ENCODE measurements around the gene GEMIN4. TPM values are rescaled to one million over a fixed set of nuclear protein-coding genes. Genes with fewer than 3 reads are reported as not detected.

Gene GEMIN4
- total RNA-seq, 1 donor from 2014 or later = 35.8 TPM

DNA sequence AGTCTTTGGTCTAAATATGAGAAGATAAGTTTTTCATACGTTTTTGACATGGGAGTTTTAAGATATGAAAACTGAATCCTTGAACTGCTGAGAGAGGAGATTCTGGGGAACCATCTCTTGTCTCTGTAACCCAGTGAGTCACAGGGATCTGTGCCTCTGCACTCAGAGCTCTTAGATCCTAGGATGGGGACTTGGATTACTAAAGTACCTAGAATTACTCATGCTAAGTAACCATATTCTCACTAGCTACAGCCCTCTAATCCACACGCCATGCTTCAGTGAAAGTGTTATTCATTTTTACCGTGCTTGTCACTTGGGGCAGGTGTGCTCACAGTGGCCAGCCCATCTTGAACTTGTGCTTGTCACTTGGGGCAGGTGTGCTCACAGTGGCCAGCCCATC is 32.1 kb upstream of the GEMIN4 start:
- Mint-ChIP-seq H3K27ac (peak overlapping the region; percentile 56), H3K9me3 (no peaks in the 10 kb centered on the region), H3K27me3 (ENCODE audit: low read depth) (no peaks in the 10 kb centered on the region), H3K4me3 (peak overlapping the region; percentile 99), H3K4me1 (peaks cover 25% of the 10 kb centered on the region), H3K36me3 (peaks cover 5% of the 10 kb centered on the region)
- TF ChIP-seq, protein P1, sequence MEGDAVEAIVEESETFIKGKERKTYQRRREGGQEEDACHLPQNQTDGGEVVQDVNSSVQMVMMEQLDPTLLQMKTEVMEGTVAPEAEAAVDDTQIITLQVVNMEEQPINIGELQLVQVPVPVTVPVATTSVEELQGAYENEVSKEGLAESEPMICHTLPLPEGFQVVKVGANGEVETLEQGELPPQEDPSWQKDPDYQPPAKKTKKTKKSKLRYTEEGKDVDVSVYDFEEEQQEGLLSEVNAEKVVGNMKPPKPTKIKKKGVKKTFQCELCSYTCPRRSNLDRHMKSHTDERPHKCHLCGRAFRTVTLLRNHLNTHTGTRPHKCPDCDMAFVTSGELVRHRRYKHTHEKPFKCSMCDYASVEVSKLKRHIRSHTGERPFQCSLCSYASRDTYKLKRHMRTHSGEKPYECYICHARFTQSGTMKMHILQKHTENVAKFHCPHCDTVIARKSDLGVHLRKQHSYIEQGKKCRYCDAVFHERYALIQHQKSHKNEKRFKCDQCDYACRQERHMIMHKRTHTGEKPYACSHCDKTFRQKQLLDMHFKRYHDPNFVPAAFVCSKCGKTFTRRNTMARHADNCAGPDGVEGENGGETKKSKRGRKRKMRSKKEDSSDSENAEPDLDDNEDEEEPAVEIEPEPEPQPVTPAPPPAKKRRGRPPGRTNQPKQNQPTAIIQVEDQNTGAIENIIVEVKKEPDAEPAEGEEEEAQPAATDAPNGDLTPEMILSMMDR (IDR thresholded peaks at IDR 0.05; ENCODE audit: unreplicated experiment) = no peak
- DNase-seq (ENCODE audit: low spot score in 2 of 2, unreplicated experiment in 2 of 2) = no peak

DNA sequence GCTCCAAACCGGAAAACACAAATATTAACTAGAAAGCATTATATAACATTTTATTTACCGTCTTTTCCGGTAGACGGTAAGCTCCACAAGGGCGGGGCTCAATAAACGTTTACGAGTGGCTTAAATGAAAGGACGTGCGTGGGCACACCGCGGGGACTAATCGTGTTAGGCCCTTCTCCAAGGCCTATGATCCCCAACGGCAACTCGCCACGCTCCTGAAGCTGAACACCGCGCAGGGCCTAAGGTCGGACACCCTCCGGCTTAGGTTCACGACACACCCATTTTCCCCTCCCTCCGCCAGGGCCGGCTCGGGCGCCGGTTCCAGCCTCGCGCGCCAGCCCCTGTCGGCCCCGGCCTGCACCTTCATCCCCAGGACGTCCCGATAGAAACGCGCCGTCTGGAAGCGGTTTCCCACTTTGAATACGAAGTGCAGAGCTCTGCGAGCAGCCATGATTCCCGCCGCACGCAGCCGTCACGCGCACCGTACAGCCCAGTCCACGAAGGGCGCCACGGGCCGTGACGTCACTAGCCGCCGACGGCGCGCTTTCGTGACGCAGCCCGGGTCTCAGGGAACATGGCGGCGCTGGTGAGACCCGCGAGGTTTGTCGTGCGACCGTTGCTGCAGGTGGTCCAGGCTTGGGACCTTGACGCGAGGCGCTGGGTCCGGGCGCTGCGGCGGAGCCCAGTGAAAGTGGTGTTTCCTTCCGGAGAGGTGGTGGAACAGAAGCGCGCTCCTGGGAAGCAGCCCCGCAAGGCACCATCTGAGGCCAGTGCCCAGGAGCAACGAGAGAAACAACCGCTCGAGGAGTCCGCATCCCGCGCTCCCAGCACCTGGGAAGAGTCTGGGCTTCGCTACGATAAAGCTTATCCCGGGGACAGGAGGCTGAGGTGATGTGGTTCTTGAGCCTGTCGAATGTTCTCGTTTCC is 30.0 kb upstream of the GEMIN4 start, which contains the start of the genes GLOD4 and MRM3:
GLOD4 (minus strand) TSS at position 476 of the 927 bp plus-strand sequence; CDS start at position 451, 25 bp downstream.
MRM3 (plus strand) TSS at position 549 of the 927 bp plus-strand sequence; CDS start at position 575, 26 bp downstream.
- Mint-ChIP-seq H3K36me3 (peaks cover 2% of the 10 kb centered on the region), H3K4me3 (peak within 1 kb of the TSS; percentile 99), H3K27ac (peak within 1 kb of the TSS; percentile 98), H3K27me3 (ENCODE audit: low read depth) (no peaks in the 10 kb centered on the region), H3K9me3 (no peaks in the 10 kb centered on the region), H3K4me1 (peaks cover 25% of the 10 kb centered on the region)
- TF ChIP-seq, protein P1 (IDR thresholded peaks at IDR 0.05; ENCODE audit: unreplicated experiment) = peak; percentile 40
- peak; percentile 87 to 98 for DNase-seq (ENCODE audit: low spot score in 2 of 2, unreplicated experiment in 2 of 2)

DNA sequence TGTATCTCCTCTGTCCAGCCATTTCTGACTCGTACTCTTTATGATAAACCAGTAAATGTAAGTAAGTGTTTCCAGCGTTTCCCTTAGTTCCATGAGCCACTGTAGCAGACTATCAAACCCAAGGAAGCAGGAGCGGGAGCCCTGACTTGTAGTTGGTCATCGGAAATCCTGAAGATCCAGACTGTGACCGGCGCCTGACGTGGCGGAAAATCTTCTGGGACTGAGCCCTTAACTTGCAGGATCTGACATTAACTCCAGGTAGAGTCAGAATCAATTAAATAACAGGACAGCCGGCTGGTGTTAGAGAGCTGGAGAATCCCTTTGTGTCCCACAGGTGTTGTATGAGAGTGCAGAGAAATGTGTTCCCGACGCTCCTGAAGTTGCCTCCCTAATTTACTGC is 26.0 kb upstream of the GEMIN4 start:
- H3K27ac Mint-ChIP-seq = no peak overlapping the region
- H3K9me3 Mint-ChIP-seq = no peaks in the 10 kb centered on the region
- peaks cover 15% of the 10 kb centered on the region for H3K4me1 Mint-ChIP-seq
- TF ChIP-seq, protein P1 (IDR thresholded peaks at IDR 0.05; ENCODE audit: unreplicated experiment) = no peak
- no peak for DNase-seq (ENCODE audit: low spot score in 2 of 2, unreplicated experiment in 2 of 2)
- H3K4me3 Mint-ChIP-seq = no peak overlapping the region
- H3K27me3 Mint-ChIP-seq (ENCODE audit: low read depth) = no peaks in the 10 kb centered on the region
- H3K36me3 Mint-ChIP-seq = peaks cover 27% of the 10 kb centered on the region

DNA sequence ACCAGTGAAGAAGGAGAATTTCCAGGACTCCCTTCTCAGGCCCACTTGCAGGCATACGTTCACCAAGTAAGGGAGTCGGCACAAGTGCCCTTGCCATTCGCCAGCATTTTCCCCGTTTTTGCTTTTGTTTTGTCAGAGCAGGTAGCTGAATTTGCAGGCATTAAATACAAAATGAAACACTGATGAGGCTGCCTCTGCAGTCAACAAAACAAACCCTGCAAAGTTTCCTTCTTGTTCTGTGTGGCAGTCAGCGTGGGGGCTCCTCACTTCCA is 22.2 kb upstream of the GEMIN4 start:
- H3K27ac Mint-ChIP-seq = no peak overlapping the region
- H3K9me3 Mint-ChIP-seq = no peaks in the 10 kb centered on the region
- no peaks in the 10 kb centered on the region for H3K4me1 Mint-ChIP-seq
- no peak for DNase-seq (ENCODE audit: low spot score in 2 of 2, unreplicated experiment in 2 of 2)
- H3K36me3 Mint-ChIP-seq = peaks cover 47% of the 10 kb centered on the region
- TF ChIP-seq, protein P1 (IDR thresholded peaks at IDR 0.05; ENCODE audit: unreplicated experiment) = no peak
- no peak overlapping the region for H3K4me3 Mint-ChIP-seq
- H3K27me3 Mint-ChIP-seq (ENCODE audit: low read depth) = no peaks in the 10 kb centered on the region

DNA sequence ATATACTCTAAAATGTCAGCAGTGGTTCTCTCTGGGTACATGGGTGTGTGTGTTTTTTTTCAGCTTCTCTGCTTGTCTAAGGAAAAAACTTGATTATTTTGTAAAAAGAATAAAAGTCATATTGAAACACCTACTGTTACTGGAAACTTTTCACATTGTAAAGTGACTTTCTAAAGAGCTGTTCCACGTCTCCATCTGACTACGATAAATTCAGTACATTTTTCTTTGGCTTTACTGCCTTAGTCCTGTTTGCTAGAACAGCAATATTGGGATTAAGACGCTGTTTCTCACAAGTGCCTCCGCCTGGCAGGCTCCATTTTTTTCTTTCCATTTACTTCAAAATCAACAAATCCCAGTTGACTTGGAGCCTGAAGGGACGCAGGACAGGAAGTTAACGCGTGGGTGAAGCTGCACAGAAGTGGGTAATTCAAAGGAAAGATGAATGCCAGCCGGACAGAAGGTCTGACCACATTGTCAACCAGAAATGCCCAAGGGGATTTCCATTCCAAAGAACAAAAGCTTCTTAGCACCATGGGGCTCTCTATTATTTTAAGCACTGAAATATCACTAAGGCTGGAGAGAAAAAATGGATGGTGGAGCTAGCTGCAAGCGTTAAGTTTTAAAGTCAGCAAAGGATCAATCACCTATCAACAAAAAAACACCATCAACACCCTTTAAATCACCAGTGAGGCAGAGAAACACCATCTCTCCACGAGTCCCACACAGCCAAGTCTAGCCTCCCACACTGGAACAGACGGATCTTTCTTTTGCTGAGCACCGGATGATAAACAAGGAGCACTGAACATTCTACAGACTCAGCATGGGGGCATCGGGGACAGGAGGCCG is 21.6 kb upstream of the GEMIN4 start:
- TF ChIP-seq, protein P1 (IDR thresholded peaks at IDR 0.05; ENCODE audit: unreplicated experiment) = no peak
- Mint-ChIP-seq H3K4me1 (no peaks in the 10 kb centered on the region), H3K4me3 (no peak overlapping the region), H3K36me3 (peaks cover 52% of the 10 kb centered on the region), H3K9me3 (no peaks in the 10 kb centered on the region), H3K27me3 (ENCODE audit: low read depth) (no peaks in the 10 kb centered on the region), H3K27ac (peak overlapping the region; percentile 34)
- DNase-seq (ENCODE audit: low spot score in 2 of 2, unreplicated experiment in 2 of 2) = no peak
